NCI-H2107 treated with DMSO at 0.1 percent for 48 hours (cell line): ENCODE measurements around the gene AMY2A.
"Not testable (repeated sequence)": the region's sequence is repeated elsewhere in the genome, so short reads cannot be mapped to it uniquely, and the experiment has no call there.

Experiments used
- DNase-seq: peaks from one replicate; lab custom pipeline; 2025; ENCODE audit not compliant: unreplicated experiment; lab: John Stamatoyannopoulos, UW

The AMY2A gene

DNA sequence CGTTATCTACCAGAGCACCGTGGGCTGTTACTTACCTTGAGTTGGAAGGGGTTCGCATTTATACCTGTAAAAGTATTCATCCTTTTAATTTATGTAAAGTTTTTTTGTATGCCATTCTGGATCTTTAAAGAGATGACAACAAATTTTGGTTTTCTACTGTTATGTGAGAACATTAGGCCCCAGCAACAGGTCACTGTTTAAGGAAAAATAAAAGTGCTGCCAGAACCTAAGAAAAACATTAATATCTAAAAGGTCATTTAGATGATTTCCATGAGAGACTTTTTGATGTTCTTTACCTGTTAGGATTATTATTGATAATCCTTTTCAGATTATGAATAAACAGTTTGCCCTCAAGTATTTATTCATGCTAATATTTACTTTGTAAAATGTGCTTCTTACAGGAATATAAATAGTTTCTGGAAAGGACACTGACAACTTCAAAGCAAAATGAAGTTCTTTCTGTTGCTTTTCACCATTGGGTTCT lies at the start of gene AMY2A:
TSS of gene AMY2A (plus strand) at position 434 of the 484 bp plus-strand sequence. CDS start at position 448, 14 bp downstream.
- DNase-seq, result not testable (repeated sequence)

DNA sequence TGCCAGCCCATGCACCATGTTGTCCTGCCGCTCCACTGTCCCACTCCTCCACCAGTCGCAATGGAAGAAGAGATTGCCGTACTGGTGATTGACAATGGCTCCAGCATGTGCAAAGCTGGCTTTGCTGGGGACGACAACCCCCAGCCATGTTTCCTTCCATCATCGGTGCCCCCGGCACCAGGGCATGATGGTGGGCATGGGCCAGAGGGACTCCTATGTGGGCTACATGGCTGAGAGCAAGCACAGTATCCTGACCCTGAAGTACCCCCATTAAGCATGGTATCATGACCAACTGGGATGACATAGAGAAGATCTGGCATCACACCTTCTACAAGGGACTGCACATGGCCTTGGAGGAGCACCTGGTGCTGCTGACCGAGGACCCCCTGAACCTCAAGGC lies 47.7 kb upstream of the AMY2A start:
- no peak for DNase-seq

DNA sequence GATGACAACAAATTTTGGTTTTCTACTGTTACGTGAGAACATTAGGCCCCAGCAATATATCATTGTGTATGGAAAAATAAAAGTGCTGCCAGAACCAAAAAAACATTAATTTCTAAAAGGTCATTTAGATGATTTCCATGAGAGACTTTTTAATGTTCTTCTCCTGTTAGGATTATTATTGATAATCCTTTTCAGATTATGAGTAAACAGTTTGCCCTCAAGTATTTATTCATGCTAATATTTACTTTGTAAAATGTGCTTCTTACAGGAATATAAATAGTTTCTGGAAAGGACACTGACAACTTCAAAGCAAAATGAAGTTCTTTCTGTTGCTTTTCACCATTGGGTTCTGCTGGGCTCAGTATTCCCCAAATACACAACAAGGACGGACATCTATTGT lies 45.9 kb upstream of the AMY2A start, which contains the start of gene AMY2B:
TSS of gene AMY2B (plus strand) at position 301 of the 400 bp plus-strand sequence. CDS start at position 315, 14 bp downstream.
- not testable (repeated sequence) for DNase-seq

DNA sequence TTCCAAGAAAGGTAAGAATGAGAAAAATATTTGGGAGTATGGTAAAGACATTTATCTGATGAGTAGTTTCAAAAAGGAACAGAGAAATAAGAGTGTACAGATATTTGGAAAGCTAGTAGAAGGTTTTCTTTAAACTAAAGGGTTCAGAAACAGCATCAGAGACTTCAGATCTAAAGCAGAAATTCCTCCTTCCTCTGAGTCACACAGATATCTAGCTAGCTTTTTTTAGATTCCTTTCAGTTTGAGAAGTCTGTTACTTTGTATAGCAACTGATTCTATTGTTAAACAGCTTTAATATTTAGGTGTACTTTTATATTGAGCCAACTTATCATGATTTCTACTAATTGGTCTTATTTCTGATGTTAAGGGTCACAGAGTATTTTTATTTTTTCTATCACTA lies 41.2 kb upstream of the AMY2A start:
- no peak for DNase-seq

DNA sequence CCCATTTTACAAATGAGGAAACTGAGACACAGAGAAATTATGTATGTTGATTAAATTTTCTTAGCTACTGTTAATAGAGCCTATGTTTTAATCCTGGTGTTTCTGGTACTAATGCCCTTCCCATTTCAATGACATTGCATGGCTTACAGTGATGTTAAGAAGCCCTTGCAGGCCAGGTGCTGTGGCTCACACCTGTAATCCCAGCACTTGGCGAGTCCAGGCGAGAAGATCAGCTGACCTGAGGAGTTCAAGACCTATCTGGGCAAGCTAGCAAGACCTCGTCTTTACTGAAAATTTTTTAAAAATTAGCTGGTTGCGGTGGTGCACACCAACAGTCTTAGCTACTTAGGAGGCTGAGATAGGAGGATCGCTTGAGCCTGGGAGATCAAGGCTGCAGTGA lies 40.4 kb upstream of the AMY2A start:
- not testable (repeated sequence) for DNase-seq

DNA sequence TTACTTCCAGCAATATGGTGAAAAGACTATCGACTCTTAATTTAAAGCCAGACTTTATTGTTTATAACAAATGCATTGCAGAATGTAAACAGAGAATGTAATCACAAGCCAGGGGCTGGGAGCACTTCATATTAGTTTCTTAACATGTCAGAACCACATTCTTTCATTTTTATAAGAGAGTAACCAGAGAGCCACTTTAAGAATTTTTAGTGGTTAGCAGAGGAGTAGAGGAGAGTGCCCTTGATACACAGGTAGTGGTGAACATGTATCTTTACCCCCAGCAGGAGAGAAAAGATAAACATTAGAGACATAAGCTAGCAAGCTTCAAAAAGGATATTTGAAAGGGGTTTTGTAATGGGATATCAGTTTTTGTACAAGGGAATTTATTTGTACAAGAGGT lies 34.8 kb upstream of the AMY2A start:
- peak; percentile 68 for DNase-seq

DNA sequence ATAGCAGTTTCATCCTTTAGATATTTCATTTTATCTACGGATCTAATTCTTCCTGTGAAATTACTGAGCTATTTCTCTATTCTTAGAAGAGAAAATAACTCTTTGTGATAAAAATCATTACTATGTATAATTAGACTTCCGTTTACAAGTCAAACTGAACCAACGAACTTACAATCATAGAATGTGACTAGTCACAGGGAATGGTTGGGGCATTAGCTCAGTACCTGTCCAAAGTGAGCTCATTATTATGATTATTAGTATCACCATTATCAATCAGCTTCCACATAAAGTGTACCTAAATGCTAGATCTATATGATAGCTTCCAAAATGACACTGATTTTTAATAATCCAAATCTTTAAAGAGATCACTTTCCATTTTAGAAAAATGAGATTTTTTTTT lies 33.3 kb upstream of the AMY2A start:
- DNase-seq, result no peak

DNA sequence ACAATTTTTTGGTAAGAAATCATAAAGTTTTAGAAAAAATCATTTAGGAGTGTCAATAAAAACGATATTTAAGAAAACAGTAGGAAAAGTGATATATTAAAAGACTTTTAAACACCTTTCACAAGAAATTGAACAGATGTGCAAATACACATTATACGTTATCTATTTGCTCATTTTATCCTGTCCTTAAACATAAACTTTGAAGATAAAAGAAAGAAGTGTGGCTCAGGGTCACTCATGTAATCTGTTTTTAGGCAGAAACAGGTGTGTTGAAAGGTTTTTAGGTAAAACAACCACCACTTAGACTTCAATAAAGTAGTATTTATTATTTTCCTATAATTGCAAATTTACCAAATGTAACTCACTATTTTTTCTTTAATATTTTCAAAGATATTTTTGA lies 32.7 kb upstream of the AMY2A start:
- no peak for DNase-seq

DNA sequence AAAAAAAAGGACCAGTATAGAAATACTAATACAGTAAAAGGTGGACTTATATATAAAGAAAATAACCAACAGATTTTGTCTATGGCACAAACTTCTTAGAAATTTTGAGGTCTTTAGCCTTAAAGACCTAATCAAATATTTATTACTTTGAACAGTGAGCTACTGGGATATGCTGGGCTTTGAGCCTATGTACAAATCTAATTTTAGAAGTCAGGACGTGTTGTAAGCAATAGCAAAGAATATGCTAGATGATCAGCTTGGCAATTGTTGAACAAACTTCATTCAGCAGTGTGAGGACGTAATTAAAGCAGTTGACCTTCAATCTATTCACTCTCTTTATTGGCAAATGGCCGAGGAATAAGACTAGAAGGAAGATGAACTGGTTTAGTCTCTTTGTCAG lies 14.5 kb upstream of the AMY2A start:
- DNase-seq, result not testable (repeated sequence)

DNA sequence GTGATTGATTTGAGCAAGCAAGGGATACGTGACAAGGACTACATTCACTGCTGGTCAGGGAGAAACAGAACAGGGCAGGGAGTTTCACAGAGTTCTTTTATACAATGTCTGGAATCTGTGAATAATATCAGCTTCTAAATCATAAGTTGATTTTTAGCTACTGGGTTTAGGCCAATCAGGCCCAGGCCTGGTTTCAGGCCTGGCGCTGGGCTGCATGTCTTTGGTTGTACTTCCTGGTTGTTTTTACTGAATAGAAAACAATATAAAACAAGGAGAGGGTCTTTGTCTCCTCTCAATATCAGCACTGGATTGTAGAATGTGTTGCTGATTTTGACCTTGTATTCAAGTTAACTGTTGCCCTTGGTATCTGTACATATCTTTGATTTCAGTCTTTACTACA lies 865 bp upstream of the AMY2A start:
- DNase-seq, result no peak

DNA sequence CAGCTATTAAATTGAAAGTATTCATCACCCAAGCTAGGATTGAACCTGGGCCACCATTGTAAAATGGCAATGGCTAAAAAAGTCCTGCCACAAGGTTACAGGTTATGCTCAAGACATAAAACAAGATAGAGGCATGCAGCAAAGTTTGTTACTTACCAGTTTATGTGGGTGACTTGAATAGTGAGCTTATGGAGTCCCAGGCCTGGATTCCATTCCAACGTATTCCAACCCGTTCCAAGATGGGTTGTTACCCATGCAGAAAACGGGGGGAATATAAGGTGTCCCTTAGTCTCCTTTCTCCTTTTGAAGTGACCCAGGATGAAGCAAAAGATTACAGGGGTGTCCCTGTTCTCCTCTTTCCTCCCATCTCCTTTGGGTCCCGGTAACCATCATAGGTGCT lies 10.2 kb downstream of the AMY2A start:
- not testable (repeated sequence) for DNase-seq

DNA sequence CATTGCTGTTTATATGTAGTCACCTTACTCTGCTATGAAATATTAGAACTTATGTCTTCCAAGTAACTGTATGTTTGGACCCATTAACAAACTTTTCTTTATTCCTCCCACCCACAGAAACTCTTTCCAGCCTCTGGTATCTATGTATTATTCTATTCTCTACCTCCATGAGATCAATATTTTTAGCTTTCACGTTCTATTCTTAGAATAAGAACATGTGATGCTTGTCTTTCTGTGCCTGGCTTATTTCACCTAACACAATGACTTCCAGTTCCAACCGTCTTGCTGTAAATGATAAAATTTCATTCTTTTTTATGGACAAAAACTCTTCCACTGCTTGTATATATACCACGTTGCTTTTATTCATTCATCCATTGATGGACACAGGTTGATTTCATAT lies 24.0 kb downstream of the AMY2A start:
- DNase-seq, result not testable (repeated sequence)

DNA sequence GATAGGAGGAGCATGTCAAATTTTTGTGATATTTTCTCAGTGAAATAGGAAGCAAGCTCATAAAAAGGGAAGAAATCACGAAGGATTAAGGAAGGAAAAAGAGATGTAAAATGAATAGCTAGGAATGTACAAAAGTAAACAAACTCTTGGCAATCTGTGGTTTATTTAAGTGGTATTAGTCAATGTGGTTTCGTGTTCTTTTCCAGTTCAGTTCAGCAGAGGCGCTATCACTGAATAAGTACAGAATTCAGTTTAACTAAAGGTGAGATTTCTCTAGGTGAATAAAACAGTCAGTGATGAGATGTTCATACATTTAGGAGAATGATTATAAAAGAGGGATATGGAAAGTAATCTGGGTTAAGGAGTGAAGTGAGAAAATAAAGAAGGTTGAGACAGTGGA lies 26.7 kb downstream of the AMY2A start:
- not testable (repeated sequence) for DNase-seq

DNA sequence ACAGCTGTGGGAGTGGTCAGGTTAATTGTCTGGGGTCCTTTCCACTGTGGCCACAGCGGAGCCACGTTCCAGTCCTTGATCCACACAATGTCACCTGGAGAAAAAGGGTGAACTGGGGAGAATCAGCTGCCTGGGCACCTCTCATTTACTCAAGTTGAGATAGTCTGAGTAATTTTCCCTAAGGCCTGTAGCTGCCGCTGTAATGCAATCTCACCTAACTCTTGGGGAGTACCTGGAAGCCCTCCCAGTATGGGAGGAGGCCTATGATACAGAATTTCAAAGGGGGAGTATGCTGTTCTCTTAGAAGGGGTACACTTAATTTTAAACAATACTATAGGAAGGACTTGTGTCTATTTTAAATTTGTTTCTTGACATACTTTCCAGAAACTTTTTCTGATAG lies 33.1 kb downstream of the AMY2A start:
- not testable (repeated sequence) for DNase-seq

DNA sequence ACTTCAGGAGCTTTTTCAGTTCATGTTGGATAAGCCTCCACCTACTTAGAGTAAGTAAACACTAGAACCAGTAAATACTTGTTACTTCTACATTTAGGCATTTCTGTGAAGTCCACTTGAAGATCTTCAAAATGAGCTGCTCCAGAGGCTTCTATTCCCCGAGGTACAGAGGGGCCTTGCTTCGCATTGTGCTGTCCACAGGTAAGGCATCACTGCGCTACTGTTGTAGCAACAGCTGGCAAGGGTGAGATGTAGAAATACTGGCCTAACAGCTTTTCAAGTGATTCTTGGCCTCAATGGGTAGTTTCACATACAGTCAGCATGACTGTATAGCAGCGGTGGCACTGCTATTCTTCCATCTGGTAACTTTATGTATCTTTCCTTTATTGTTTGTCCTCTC lies 33.7 kb downstream of the AMY2A start:
- not testable (repeated sequence) for DNase-seq

DNA sequence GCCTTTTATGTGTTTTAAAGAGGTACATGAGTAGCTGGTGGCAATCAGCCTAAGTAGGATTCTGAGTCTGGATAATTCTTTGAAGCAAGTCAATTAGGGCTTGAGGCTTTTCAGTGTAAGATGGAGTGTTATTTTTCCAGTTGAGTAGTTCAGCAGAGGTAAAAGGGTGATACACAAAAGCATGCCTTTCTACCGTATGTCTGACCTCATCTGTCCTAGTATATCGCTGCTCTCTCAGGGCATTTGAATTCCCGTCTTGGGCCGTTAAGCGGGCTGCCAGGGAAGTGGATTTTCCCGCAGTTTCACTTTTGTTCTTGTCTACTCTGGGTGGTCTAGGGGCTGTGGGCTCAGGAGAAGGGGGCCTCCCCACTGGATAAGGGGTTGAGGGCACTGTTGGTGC lies 36.9 kb downstream of the AMY2A start:
- not testable (repeated sequence) for DNase-seq

DNA sequence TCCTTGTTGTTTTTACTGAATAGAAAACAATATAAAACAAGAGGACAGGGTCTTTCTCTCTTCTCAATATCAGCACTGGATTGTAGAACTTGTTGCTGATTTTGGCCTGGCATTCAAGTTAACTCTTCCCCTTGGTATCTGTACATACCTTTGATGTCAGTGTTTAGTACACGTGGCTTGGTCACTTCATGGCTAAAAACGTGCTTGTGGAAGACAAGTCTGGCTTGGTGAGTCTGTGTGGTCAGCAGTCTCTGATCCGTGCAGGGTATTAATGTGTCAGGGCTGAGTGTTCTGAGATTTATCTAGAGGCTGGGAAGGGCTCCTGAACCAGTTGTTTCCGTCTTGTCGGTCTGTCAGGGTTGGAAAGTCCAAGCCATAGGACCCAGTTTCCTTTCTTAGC lies 38.2 kb downstream of the AMY2A start, which contains the start of gene AMY1A:
TSS of gene AMY1A (plus strand) at position 301 of the 400 bp plus-strand sequence. CDS start 571 bp downstream, outside the sequence.
- DNase-seq, result not testable (repeated sequence)
